ENCODE results near the gene MT1A.
A peak's percentile ranks its signal among the peaks of the same experiment; 100 is the strongest.

- TF ChIP-seq CTCF (IDR thresholded peaks at IDR 0.05) = no peak
- peak; percentile 88 for TF ChIP-seq EP300 (IDR thresholded peaks at IDR 0.05)
Observed at GRCh38 chr16:56625140-56625942, 13.1 kb upstream of the MT1A start, which contains the start of gene MT1E.

Data from ovary (tissue), 3 donors.